Kidney (tissue), 14 donors: ENCODE results near the gene CD79A. TPM values are rescaled to one million over a fixed set of nuclear protein-coding genes. Genes with fewer than 3 reads are reported as not detected.

Experiments used
- DNase-seq, 5 donors: peaks; one replicate each; pipeline ENCODE4 v3.0.0-alpha.2; 2013 to 2020
- FAIRE-seq: peaks from 2 replicates; lab custom pipeline; 2012; peaks lifted over from hg19 to GRCh38; lab: Jason Lieb, UNC
- H3K27ac ChIP-seq, 2 donors: one replicate each; pipeline ENCODE4 v1.7.0; 2013; ENCODE audit warnings: low read depth in 2 of 2, low read length in 2 of 2, inconsistent platforms in 1 of 2
- H3K27me3 ChIP-seq: one replicate; pipeline ENCODE4 v1.7.1; 2013; ENCODE audit warnings: low read length, inconsistent platforms; ENCODE audit not compliant: control insufficient read depth, insufficient read depth
- H3K36me3 ChIP-seq, 3 donors: one replicate each; pipeline versions ENCODE4 v1.7.0 to v1.7.1; 2013; ENCODE audit warnings: low read length in 3 of 3, control low read depth in 1 of 3, inconsistent platforms in 1 of 3; ENCODE audit not compliant: insufficient read depth in 3 of 3, control insufficient read depth in 2 of 3
- H3K4me1 ChIP-seq, 3 donors: one replicate each; pipeline versions ENCODE4 v1.7.0 to v1.7.1; 2013; ENCODE audit warnings: low read length in 3 of 3, inconsistent platforms in 1 of 3, low read depth in 1 of 3; ENCODE audit not compliant: control insufficient read depth in 2 of 3, insufficient read depth in 2 of 3
- H3K4me3 ChIP-seq, 3 donors: one replicate each; pipeline versions ENCODE4 v1.7.0 to v1.8.1; 2013; ENCODE audit warnings: low read length in 3 of 3, control low read depth in 1 of 3, inconsistent platforms in 1 of 3
- H3K9ac ChIP-seq, 3 donors: one replicate each; pipeline versions ENCODE4 v1.7.0 to v1.7.1; 2013; ENCODE audit warnings: low read length in 3 of 3, control low read depth in 1 of 3, inconsistent platforms in 1 of 3
- H3K9me3 ChIP-seq, 3 donors: one replicate each; pipeline versions ENCODE4 v1.7.0 to v1.7.1; 2013; ENCODE audit warnings: low read length in 3 of 3, control low read depth in 1 of 3, inconsistent platforms in 1 of 3; ENCODE audit not compliant: control insufficient read depth in 2 of 3, insufficient read depth in 1 of 3
- intact Hi-C: fragments of 100-400 bp; cut with DNase I; formaldehyde crosslinking; loops from one replicate; pipeline ENCODE4 v1.11.1; 2022
- polyA plus RNA-seq: library from polyadenylated mRNA; stranded (reverse); fragments of 350-450 nt; fragmentation: Illumina TruSeq; extraction: RNeasy Lipid Tissue Mini Kit (QIAGEN cat#74804); gene quantifications from one replicate; pipeline ENCODE4 v1.2.3, GENCODE V29; 2014; ENCODE audit warnings: low read depth, low replicate concordance; ENCODE audit not compliant: insufficient read depth
- total RNA-seq: library from RNA; stranded (reverse); fragmentation: NEBNext Ultra II Directional; extraction: Animal tissue kit (Norgen Biotek cat#: 25700); gene quantifications from one replicate; pipeline ENCODE4 v1.2.1, GENCODE V29; 2021
- TF ChIP-seq, protein P1 (sequence below): IDR thresholded peaks from 3 replicates; pipeline ENCODE4 v1.5.1; 2012; ENCODE audit warnings: mild to moderate bottlenecking, moderate library complexity, borderline replicate concordance; ENCODE audit not compliant: insufficient read depth; ENCODE audit errors: extremely low read depth
- donor health status: control.
- donor health status: control.
- donor health status: control.
- donor health status: control.
- donor health status: control.
- donor health status: DM: yes; HTN: yes; CAD: no.
- donor health status: Normal renal cell carcinoma (clear cell type).

Gene CD79A
- total and polyA plus RNA-seq, 2 donors from 2014 or later = 0.32 to 11.0 TPM

DNA sequence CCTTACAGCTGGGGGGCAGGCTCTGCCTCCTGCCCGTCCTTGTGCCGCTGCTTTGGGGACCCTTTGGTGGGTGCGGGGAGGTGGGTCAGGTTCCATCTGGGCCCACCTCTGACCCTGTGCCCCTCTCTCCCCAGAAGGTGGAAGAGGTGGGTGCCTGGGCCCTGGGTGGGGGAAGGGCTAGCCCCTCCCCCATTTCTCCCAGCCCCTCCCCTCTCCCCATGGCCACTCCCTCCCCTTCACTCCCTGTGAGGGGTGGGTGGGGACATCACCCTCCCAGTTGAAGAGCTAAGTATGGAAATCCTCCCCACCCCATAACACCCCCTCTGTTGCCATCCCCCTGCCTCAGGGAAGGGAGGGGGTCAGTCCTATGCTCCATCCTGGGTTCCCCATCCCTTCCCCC is 20.1 kb downstream of the CD79A start:
- FAIRE-seq (no peak), DNase-seq (no peak)
- no peaks in the 10 kb centered on the region for H3K9me3 ChIP-seq
- peaks cover 0 to 38% (median 16%) of the 10 kb centered on the region in 3 donors for H3K36me3 ChIP-seq
- no peak overlapping the region for H3K4me3 ChIP-seq
- no peaks in the 10 kb centered on the region for H3K27me3 ChIP-seq
- no peak overlapping the region for H3K9ac ChIP-seq
- no peak overlapping the region for H3K27ac ChIP-seq
- no peaks in the 10 kb centered on the region for H3K4me1 ChIP-seq
- intact Hi-C loops = no loop called here
- TF ChIP-seq, protein P1, sequence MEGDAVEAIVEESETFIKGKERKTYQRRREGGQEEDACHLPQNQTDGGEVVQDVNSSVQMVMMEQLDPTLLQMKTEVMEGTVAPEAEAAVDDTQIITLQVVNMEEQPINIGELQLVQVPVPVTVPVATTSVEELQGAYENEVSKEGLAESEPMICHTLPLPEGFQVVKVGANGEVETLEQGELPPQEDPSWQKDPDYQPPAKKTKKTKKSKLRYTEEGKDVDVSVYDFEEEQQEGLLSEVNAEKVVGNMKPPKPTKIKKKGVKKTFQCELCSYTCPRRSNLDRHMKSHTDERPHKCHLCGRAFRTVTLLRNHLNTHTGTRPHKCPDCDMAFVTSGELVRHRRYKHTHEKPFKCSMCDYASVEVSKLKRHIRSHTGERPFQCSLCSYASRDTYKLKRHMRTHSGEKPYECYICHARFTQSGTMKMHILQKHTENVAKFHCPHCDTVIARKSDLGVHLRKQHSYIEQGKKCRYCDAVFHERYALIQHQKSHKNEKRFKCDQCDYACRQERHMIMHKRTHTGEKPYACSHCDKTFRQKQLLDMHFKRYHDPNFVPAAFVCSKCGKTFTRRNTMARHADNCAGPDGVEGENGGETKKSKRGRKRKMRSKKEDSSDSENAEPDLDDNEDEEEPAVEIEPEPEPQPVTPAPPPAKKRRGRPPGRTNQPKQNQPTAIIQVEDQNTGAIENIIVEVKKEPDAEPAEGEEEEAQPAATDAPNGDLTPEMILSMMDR = no peak

DNA sequence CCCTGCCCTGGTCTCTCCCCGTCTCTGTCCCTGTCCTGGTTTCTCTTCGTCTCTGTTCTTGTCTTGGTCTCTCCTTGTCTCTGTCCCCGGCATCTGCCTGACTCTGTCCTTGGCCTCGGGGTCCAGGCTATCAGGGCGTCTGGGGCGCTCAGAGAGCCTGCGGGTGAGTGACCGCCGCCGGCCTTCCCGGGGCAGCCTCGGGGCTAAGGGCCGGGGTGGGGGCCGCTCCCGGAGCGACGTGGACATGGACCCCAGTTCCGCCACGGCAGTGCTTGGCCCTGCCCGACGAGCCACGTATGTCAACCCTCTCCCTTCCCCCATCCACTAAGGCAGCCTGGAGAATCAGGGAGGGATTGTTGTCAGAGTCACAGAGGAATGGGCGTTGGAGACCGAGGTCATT is 20.7 kb downstream of the CD79A start:
- FAIRE-seq (no peak), DNase-seq (no peak)
- Histone ChIP-seq H3K4me3 (no peak overlapping the region), H3K27me3 (no peaks in the 10 kb centered on the region), H3K4me1 (no peaks in the 10 kb centered on the region), H3K27ac (no peak overlapping the region), H3K36me3 (peaks cover 0 to 39% (median 17%) of the 10 kb centered on the region in 3 donors), H3K9me3 (no peaks in the 10 kb centered on the region), H3K9ac (no peak overlapping the region)
- intact Hi-C loops = no loop called here
- TF ChIP-seq, protein P1 = no peak

GRCh38 chr19:41898235-41898634 is 21.2 kb downstream of the CD79A start:
- Histone ChIP-seq H3K4me3 (no peak overlapping the region), H3K4me1 (no peaks in the 10 kb centered on the region), H3K9ac (no peak overlapping the region), H3K27me3 (no peaks in the 10 kb centered on the region), H3K27ac (no peak overlapping the region), H3K36me3 (peaks cover 0 to 42% (median 19%) of the 10 kb centered on the region in 3 donors), H3K9me3 (no peaks in the 10 kb centered on the region)
- FAIRE-seq (no peak), DNase-seq (no peak)
- TF ChIP-seq, protein P1 = no peak
- intact Hi-C loops = no loop called here
